Esophagus squamous epithelium (tissue), 5 donors: Measurements from ENCODE around the gene CBLB. TPM values are rescaled to one million over a fixed set of nuclear protein-coding genes. Genes with fewer than 3 reads are reported as not detected.

Source experiments
- DNase-seq: peaks from one replicate; lab custom pipeline; 2025; lab: John Stamatoyannopoulos, UW
- H3K27ac ChIP-seq, 4 donors: fragments of 200-600 bp; sonication (generic); one replicate each; pipeline ENCODE4 v1.5.1; 2016 to 2019; ENCODE audit warnings: mild to moderate bottlenecking in 1 of 4
- H3K27me3 ChIP-seq, 4 donors: fragments of 200-600 bp; sonication (generic); 1 replicate in 3 of 4; 2 replicates in 1 of 4; pipeline versions ENCODE4 v1.5.1 to v1.6.0; 2017 to 2021; ENCODE audit warnings: antibody characterized with exemption in 1 of 4
- H3K36me3 ChIP-seq, 3 donors: fragments of 200-600 bp; sonication (generic); one replicate each; pipeline ENCODE4 v1.5.1; 2016 to 2019
- H3K4me1 ChIP-seq, 3 donors: fragments of 200-600 bp; sonication (generic); one replicate each; pipeline ENCODE4 v1.5.1; 2017 to 2019
- H3K4me3 ChIP-seq, 4 donors: fragments of 200-600 bp; sonication (generic); 1 replicate in 3 of 4; 2 replicates in 1 of 4; pipeline ENCODE4 v1.5.1; 2016 to 2019; ENCODE audit warnings: mild to moderate bottlenecking in 2 of 4, moderate library complexity in 1 of 4
- H3K9me3 ChIP-seq, 3 donors: fragments of 200-600 bp; sonication (generic); one replicate each; pipeline ENCODE4 v1.5.1; 2016 to 2019
- CTCF ChIP-seq, 6 experiments: fragments of 450-650 bp in 4 of 6; fragments of 200-600 bp in 2 of 6; sonication (generic) in 2 of 6; IDR thresholded peaks; one replicate each; pipeline ENCODE4 v1.5.1; 2016 to 2019; ENCODE audit warnings: antibody characterized with exemption in 6 of 6, mild to moderate bottlenecking in 4 of 6, moderate library complexity in 4 of 6
- POLR2A ChIP-seq, 4 donors: fragments of 450-650 bp; IDR thresholded peaks; one replicate each; pipeline ENCODE4 v1.6.1; 2017; ENCODE audit warnings: antibody characterized with exemption in 4 of 4, mild to moderate bottlenecking in 4 of 4, moderate library complexity in 3 of 4
- WGBS, 2 donors: methylation state at CpG; one replicate each; pipeline ENCODE4 v1.1.5; 2018; 5-methylcytosine and 5-hydroxymethylcytosine counted together
- intact Hi-C: fragments of 100-400 bp; cut with DNase I; formaldehyde crosslinking; loops from one replicate; pipeline ENCODE4 v1.15.0; 2022
- total RNA-seq, 4 donors: library from RNA; depleted of rRNA; stranded (reverse); fragments of >200 nt; gene quantifications; one replicate each; pipeline ENCODE4 v1.1.0, GENCODE V29; 2016
- donor health status: DM: yes; HTN: yes; CAD: no.

Gene CBLB
- total RNA-seq, 4 donors from 2014 or later, result 6.7 to 29.4 (median 19.6) TPM

- TF ChIP-seq CTCF (IDR thresholded peaks at IDR 0.05) (no peak), POLR2A (IDR thresholded peaks at IDR 0.05) (no peak)
- no peak overlapping the region for H3K4me3 ChIP-seq
- H3K36me3 ChIP-seq, result no peaks in the 10 kb centered on the region
- no peaks in the 10 kb centered on the region for H3K27me3 ChIP-seq
- H3K27ac ChIP-seq, result no peak overlapping the region
- no peaks in the 10 kb centered on the region for H3K9me3 ChIP-seq
- DNase-seq, result no peak
- intact Hi-C loops, result no loop called here
- no peaks in the 10 kb centered on the region for H3K4me1 ChIP-seq
These were observed 246.6 kb downstream of the CBLB start for GRCh38 chr3:105622169-105622568.

GRCh38 chr3:105620236-105620635, 248.6 kb downstream of the CBLB start:
- Histone ChIP-seq H3K27ac (no peak overlapping the region), H3K9me3 (no peaks in the 10 kb centered on the region), H3K4me3 (no peak overlapping the region), H3K27me3 (no peaks in the 10 kb centered on the region), H3K36me3 (no peaks in the 10 kb centered on the region), H3K4me1 (no peaks in the 10 kb centered on the region)
- no peak for TF ChIP-seq POLR2A (IDR thresholded peaks at IDR 0.05)
- TF ChIP-seq CTCF (IDR thresholded peaks at IDR 0.05), result no peak
- no peak for DNase-seq
- intact Hi-C loops, result no loop called here
- 70 to 88% methylated on average over 2 of the region's 2 CpGs for WGBS, 2 donors

- no peak overlapping the region for H3K4me3 ChIP-seq
- WGBS, 2 donors, result 94 to 100% methylated on average over 1 to 2 of the region's 2 CpGs
- intact Hi-C loops, result no loop called here
- no peaks in the 10 kb centered on the region for H3K9me3 ChIP-seq
- H3K4me1 ChIP-seq, result no peaks in the 10 kb centered on the region
- no peak for DNase-seq
- H3K27me3 ChIP-seq, result no peaks in the 10 kb centered on the region
- no peaks in the 10 kb centered on the region for H3K36me3 ChIP-seq
- H3K27ac ChIP-seq, result no peak overlapping the region
- TF ChIP-seq POLR2A (IDR thresholded peaks at IDR 0.05) (no peak), CTCF (IDR thresholded peaks at IDR 0.05) (no peak)
These were observed 249.2 kb downstream of the CBLB start for GRCh38 chr3:105619651-105620050.

DNA sequence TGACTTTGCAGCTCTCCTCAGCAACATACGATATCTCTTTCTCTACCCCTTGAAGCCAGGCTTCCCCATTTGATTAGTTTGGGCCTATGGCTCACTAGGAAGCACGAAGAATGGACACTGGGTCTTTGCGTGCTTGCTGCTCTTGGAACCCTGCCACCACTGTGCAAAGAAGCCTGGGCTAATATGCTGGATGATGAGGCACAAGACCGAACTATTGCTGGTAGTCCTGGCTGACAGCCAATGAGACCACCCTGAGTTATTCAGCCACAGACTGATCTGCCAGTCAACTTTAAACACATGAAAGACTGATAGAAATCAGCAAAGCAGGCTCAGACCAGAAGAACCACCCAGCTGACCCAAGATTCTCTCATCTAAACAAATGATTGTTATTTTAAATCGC, 250.3 kb downstream of the CBLB start:
- TF ChIP-seq POLR2A (IDR thresholded peaks at IDR 0.05) (no peak), CTCF (IDR thresholded peaks at IDR 0.05) (no peak)
- DNase-seq, result no peak
- no peak overlapping the region for H3K4me3 ChIP-seq
- no peaks in the 10 kb centered on the region for H3K9me3 ChIP-seq
- H3K27ac ChIP-seq, result no peak overlapping the region
- WGBS, 2 donors, result 67 to 89% methylated on average over 4 to 5 of the region's 5 CpGs
- no peaks in the 10 kb centered on the region for H3K36me3 ChIP-seq
- intact Hi-C loops, result no loop called here
- H3K27me3 ChIP-seq, result no peaks in the 10 kb centered on the region
- no peaks in the 10 kb centered on the region for H3K4me1 ChIP-seq

DNA sequence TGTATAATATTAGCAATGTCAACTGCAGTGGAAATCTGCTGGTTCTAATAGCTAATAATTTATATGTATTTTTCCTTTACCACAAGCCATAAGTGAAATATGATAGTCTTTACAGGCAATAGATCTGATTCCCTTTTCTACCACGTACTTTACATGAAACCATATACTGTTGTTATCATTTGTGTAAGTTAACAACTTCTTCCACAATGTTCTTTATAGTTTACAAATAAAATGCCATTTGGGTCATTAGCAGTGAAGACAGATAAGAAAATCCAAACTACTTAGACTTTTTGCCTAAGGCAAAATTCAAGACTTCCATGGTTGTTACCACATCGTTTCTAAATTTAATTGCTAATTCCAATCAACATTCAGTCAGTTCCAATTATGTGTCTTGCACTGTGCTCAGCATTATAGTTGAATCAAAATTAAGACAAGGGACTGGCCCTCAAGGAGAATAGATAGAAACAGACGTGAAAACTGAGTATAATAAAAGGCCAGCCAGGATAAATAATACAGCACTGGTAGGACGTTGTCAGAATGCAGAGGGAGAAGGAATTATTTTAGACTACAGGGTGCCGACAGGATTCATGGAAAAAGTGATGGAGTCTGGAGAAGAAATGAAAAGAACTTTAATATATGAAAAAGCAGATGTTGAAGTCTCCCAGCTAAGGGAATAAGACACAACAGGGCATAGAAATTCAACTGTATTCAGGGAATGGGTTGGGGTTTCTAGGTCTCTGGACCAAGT, 252.3 kb downstream of the CBLB start:
- TF ChIP-seq POLR2A (IDR thresholded peaks at IDR 0.05) (no peak), CTCF (IDR thresholded peaks at IDR 0.05) (no peak)
- no peaks in the 10 kb centered on the region for H3K27me3 ChIP-seq
- H3K36me3 ChIP-seq, result no peaks in the 10 kb centered on the region
- DNase-seq, result no peak
- WGBS, 2 donors, result 60 to 63% methylated on average over 5 of the region's 5 CpGs
- peaks cover 0 to 5% (median 0%) of the 10 kb centered on the region in 3 donors for H3K4me1 ChIP-seq
- no peak overlapping the region for H3K4me3 ChIP-seq
- H3K27ac ChIP-seq, result no peak overlapping the region
- intact Hi-C loops, result no loop called here
- H3K9me3 ChIP-seq, result no peaks in the 10 kb centered on the region
